ENCODE measurements around the gene OGDH.

The OGDH gene

GRCh38 chr7:44674381-44674780 is 68.0 kb downstream of the OGDH start:
- ChIA-PET POLR2A (no interaction called here), CTCF (no interaction called here)
- peaks cover 4 to 31% of the 10 kb centered on the region in 2 experiments; a peak in 2 of 3 replicates for H3K36me3 ChIP-seq (ENCODE audit: control insufficient read depth in 2 of 2, insufficient read depth in 1 of 2, low read length in 2 of 2)

More at GRCh38 chr7:44674381-44674780, 68.0 kb downstream of the OGDH start:
- no peaks in the 10 kb centered on the region for H3K9me3 ChIP-seq (ENCODE audit: control insufficient read depth, insufficient read depth, low read depth, low read length)
- no peak overlapping the region for H3K27ac ChIP-seq (ENCODE audit: extremely low read depth, low read depth, low read length)
- no peak overlapping the region for H3K4me3 ChIP-seq (ENCODE audit: low read depth, low read length)
- no peak for TF ChIP-seq ZNF223 (tag by site-specific recombination; IDR thresholded peaks at IDR 0.05)
- no peak for TF ChIP-seq ZIC2 (tag by site-specific recombination; IDR thresholded peaks at IDR 0.05)
- TF ChIP-seq ZNF324 (tag by site-specific recombination; IDR thresholded peaks at IDR 0.05): no peak
- no peak for TF ChIP-seq ZNF561 (tag by site-specific recombination; IDR thresholded peaks at IDR 0.05; ENCODE audit: borderline replicate concordance)
- no peak for TF ChIP-seq ZNF341 (tag by site-specific recombination; IDR thresholded peaks at IDR 0.05; ENCODE audit: low read depth)
- no peak for TF ChIP-seq ZNF514 (tag by site-specific recombination; IDR thresholded peaks at IDR 0.05)
- no peak for TF ChIP-seq ZNF585B (tag by site-specific recombination; IDR thresholded peaks at IDR 0.05)
- TF ChIP-seq AEBP2 (tag by site-specific recombination; IDR thresholded peaks at IDR 0.05; ENCODE audit: borderline replicate concordance): no peak
- no peak for TF ChIP-seq ZNF843 (tag by site-specific recombination; IDR thresholded peaks at IDR 0.05)
- no peak for TF ChIP-seq ZFP69B (tag by site-specific recombination; IDR thresholded peaks at IDR 0.05)
- no peak for TF ChIP-seq ZNF19 (tag by site-specific recombination; IDR thresholded peaks at IDR 0.05; ENCODE audit: low read depth)
- TF ChIP-seq PRDM1 (tag by site-specific recombination; IDR thresholded peaks at IDR 0.05): no peak
- no peak for TF ChIP-seq SALL2 (tag by site-specific recombination; IDR thresholded peaks at IDR 0.05; ENCODE audit: borderline replicate concordance)
- no peak for TF ChIP-seq ZFP37 (tag by site-specific recombination; IDR thresholded peaks at IDR 0.05)
- no peak for TF ChIP-seq PRDM2 (tag by site-specific recombination; IDR thresholded peaks at IDR 0.05; ENCODE audit: borderline replicate concordance)
- no peak for TF ChIP-seq ATF2 (tag by site-specific recombination; IDR thresholded peaks at IDR 0.05; ENCODE audit: low read depth)
- H3K4me1 ChIP-seq (ENCODE audit: control insufficient read depth, insufficient read depth, low read length): no peaks in the 10 kb centered on the region
